SH-SY5Y (cell line): ENCODE data around the gene TMEM132C.

ENCODE experiments used
- GATA2 ChIP-seq: IDR thresholded peaks from 2 replicates; pipeline ENCODE4 v1.6.1; 2011; ENCODE audit warnings: mild to moderate bottlenecking, low read depth, low read length
- GATA3 ChIP-seq: IDR thresholded peaks from 2 replicates; pipeline ENCODE4 v1.6.1; 2011; ENCODE audit warnings: low read depth, mild to moderate bottlenecking, low read length, moderate library complexity

TMEM132C gene

DNA sequence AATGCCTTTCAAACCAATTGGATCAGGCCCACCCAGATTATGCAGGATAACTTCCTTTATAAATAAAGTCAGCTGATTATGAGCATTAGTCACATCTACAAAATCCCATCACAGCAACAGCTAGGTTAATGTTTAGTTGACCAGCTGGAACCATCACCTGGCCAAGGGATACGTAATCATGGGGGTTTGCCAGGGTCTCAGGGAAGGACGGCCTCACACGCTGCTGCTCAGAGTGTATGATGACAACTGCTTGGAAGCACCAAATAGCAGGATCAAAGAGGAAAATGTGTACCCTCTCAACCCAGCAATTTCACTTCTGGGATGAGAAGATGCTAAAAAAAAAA is 394.2 kb downstream of the TMEM132C start:
- TF ChIP-seq GATA2 (no peak), GATA3 (no peak)

DNA sequence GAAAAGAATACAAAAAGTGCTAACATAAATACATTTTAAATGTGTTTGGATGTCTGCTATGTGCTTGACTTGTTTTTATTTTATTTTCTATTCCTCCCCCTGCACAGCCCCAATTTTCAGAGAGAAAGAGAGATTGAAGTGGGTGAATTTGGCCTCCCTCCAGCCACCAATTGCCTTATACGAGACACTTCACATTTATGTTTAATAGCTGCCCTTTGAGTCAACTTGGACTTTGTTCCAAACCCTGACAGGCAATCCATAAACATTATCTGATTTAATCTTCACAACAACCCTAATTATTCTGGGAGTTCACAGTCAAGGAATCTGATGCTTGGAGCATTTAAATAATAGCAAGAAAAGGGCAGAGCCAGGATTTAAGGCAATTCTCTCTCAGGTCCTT is 395.1 kb downstream of the TMEM132C start:
- TF ChIP-seq GATA3 = no peak
- no peak for TF ChIP-seq GATA2

DNA sequence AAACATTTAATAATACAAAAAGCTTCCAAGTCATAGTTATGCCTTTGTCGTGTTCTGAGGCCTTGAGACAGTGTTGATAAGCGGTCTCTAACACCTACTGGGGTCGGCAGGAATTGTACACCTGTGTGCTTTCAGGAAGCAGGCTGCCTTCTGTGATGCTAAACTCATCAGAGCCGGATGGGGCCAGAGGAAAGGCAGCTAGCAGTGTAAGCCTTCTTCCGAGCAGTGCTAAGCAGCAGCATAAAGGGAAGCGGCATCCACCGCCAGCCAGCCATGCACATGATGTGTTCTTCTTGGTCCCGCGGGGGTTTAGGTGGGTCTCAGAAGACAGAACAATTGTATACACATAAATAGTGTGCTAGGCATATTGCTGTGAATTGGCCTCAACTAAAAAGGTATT is 397.5 kb downstream of the TMEM132C start:
- TF ChIP-seq GATA2 (no peak), GATA3 (no peak)

DNA sequence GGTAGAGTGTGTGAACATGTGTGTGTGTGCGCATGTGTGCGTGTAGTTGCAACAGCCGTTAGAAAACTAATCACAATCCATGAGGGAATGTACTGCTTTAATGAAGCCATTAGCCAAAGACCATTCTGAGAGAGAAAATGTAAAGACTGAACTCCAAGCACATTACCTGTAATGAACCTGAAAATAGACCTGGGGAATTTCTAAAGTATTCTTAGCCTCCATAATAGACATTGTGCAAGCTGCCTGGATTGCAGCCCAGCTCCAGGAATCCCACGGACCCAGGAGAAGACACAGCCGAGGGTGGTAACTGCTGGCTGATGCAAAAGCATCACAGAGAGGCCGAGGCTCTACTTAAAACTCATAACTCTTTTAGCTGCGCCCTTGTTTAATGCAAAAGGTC is 400.2 kb downstream of the TMEM132C start:
- no peak for TF ChIP-seq GATA3
- no peak for TF ChIP-seq GATA2

DNA sequence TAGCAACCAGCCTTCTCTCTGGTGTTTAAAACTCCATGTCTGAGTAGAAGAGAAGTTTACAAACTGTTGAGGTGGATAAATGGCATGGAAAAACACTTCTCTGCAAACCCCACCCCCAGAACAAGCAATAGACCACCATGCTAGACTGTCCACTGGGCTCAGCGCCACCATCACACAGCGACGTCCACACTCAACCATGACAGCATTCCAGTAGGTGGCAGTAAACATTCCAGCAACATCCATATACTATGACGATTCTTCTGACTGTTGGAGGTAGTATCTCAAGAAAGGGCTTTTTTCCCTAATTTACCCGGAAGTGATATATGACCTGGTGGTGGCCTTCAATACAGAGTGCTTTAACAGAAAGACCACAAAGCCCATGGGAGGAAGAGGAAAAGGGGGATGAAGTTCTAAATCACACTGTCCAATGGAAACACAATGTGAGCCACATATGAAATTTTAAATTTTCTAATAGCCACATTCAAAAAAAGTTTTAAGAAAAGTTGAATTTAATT is 404.6 kb downstream of the TMEM132C start:
- no peak for TF ChIP-seq GATA2
- no peak for TF ChIP-seq GATA3

DNA sequence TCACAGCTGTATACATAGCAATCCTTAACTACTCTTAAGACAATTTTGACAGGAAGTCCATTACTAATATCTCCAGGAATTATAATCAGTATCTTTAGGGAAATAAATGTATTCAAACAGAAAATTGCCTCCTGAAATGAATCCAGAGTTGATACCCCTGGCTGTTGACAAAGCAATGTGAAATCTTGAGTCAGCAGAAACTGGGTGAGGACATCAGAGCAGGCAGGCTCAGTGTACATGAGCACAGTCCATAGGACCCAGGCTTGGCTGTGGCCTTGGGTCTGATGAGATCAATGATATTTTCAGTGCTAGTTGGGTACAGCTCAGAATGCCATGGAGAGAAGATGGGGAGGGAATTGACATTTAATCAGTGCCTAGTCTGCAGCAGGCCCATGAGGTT is 405.5 kb downstream of the TMEM132C start:
- TF ChIP-seq GATA3 (no peak), GATA2 (no peak)

DNA sequence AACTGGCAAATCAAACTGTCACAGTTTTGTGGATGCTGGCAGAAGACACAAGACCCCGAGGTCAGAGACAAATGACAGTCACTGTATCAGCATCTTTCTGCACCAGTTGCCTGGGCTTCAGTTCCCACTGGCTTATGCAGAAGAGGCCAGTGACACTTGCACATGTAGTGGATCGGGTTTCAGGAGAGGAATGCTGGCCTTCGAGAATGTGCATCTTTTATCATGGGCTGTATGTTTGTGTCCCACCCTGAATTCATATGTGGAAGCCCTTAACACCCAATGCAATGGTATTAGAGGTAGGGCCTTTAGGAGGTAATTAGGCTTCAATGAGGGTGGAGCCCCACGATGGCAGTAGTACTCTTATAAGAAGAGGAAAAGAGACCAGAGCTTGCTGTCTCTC is 405.9 kb downstream of the TMEM132C start:
- TF ChIP-seq GATA3 (no peak), GATA2 (no peak)

DNA sequence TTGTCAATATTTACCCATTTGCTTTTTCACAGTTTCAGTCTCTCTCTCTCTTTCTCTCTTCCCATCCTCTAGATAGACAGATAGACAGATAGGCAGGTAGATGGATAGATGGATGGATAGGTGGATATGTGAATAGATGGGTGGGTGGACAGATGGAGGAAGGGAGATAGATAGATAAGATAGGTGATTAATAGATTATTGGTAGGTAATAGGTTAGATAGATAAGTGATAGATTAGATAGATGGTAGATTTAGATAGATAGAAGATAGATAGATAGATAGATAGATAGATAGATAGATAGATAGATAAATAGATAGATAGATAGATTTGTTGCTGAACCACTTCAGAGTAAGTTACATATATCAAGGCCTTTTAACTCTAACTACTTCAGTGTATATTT is 408.6 kb downstream of the TMEM132C start:
- TF ChIP-seq GATA2 = no peak
- no peak for TF ChIP-seq GATA3

DNA sequence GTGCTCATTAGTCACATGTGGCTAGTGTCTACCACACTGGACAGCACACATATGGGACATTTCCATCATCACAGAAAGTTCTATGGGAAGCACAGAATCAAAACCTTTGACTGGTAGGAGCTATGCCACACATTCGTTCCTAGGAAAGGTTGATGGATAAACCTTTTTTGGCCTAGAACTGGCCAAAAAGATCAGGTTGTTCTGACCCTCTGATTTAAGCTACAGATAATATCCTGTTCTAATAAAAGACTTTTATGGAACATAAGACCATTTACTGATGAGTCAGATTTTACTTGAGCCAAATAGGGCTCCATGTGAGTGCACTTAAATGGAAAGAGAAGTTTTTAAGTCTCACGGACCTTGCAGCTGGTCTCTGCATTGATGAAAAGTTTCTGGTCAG is 413.6 kb downstream of the TMEM132C start:
- TF ChIP-seq GATA3 (no peak), GATA2 (no peak)

DNA sequence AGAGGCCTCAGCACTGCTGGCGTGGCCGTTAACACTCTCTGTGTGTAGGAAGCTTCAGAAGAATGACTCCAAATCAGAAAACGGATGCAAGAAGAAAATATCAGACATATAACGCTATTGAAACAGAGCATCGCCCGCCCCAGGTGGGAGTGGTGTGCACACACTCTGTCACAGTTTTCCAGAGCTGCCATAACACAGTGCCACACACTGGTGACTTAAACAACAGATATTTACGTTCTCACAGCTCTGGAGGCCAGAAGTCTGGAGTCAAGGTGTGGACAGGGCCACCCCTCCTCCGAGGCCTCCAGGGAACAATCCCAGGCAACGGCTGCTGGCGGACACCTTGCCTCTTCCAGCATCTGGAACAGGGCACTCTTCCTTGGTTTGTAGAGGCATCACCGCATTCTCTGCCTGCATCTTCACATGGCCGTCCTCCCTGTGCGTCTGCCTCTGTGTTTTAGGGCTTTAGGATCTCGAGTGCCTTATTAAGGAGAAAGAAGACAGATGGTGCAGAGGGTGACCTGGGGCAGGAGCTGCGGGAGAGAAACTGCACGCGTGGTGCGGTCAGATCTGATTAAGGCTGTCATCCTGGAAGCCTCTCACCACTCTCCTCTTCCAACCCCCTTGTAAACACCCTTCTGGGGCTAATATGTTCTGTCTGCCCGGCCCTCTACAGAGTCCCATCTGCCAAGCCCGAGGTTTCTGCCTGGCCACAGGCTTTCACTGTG is 415.7 kb downstream of the TMEM132C start:
- TF ChIP-seq GATA3 (no peak), GATA2 (no peak)

DNA sequence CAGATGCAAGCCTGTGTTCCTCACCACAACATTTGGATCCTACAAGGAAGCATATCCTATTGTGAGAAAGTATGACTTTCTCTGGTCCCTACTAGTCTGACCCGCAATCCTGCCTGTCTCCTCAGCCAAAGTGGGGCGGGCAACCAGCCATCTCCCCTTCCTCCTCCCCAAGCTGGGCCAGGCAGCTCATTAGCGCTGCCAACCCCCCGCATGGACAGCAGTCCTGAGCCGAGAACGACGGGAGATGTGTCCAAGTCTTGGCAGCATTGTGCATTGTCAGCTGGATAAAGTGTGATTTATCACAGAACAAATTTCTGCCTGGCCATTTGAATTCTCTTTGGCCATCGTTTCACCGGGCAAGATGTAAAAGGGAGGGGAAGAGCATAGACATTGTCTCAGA is 417.4 kb downstream of the TMEM132C start:
- TF ChIP-seq GATA2 = no peak
- TF ChIP-seq GATA3 = no peak

DNA sequence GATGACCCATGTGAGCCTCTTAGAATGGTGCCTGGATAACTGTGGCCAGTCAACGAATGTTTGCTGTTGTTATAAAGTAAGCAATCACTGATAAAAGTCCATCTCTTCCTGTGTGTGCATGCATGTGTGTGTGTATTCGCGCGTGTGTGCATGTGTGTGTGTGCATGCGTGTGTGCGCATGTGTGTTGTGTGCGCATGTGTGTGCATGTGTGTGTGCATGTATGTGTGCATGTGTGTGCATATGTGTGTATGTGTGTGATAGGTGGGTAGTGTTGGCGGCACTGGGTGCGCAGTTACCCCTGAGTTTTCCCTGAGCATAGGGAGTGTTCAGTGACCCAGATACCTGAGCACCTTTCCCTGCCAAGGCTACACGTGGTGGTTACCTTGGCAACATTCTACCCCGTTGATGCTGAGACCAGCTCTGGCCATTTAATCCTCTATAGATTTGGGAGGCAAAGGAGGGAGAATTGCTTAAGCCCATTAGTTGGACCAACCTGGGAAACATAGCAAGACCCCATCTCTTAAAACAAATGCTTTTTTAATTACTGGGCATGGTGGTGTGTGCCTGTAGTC is 419.0 kb downstream of the TMEM132C start:
- no peak for TF ChIP-seq GATA2
- TF ChIP-seq GATA3 = no peak

DNA sequence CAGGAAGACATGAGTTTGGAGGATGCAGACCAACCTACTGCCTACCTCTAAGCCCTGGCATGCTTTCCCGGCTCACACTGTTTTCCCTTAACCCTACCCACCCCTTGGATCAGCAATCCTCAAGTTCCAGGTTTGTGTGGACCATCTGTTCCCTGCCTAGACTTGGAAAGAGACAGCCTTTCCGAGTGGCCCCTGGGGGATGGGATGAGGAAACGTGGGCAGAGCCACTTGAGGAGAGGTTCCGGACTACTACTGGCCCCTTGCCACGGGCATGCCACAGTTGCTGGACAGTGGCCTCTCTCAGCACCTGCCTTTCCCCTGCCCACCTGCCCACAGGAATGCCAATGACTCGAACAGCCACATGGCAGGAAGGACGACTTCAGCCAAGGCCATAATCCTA is 420.9 kb downstream of the TMEM132C start:
- no peak for TF ChIP-seq GATA2
- no peak for TF ChIP-seq GATA3

DNA sequence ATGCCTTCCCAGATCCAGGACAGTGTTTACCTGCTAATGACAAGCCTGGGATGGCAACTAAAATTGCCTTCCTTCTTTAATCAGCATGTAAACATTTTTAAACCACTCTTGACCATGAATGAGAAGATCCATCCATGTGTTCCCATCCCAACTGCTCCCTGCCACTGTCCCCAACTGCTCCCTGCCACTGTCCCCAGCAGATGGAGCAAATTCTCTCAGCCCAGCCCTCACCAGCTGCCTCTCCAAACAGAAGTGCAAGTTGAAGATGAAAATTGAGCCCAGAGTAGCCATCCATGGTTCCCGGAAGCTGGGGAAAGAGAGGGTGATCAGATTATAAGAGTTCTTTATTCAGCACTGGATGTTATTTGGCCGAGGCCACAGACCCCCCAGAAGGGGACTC is 423.7 kb downstream of the TMEM132C start:
- TF ChIP-seq GATA3 (no peak), GATA2 (no peak)

DNA sequence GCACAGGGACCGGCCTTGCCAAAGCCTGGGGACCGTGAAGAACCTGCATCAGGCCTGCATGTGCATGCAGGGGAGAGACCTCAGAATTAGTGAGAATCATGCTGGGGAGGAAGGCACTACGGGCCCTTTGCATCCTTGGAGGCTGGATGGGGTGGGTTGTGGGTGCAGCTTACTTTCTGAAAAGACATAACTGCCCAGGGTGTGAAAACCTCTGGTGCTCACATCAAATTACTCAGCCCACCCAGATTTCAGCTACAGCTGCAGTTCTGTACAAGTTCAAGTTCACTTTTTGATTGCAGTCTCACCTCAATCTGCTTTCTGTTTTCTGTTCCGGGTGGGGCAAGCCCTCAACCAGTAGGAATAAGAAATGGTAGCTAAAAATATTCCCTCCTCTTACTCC is 426.1 kb downstream of the TMEM132C start:
- TF ChIP-seq GATA3 (no peak), GATA2 (no peak)
